Measurements from ENCODE around the gene MEI1.

DNA sequence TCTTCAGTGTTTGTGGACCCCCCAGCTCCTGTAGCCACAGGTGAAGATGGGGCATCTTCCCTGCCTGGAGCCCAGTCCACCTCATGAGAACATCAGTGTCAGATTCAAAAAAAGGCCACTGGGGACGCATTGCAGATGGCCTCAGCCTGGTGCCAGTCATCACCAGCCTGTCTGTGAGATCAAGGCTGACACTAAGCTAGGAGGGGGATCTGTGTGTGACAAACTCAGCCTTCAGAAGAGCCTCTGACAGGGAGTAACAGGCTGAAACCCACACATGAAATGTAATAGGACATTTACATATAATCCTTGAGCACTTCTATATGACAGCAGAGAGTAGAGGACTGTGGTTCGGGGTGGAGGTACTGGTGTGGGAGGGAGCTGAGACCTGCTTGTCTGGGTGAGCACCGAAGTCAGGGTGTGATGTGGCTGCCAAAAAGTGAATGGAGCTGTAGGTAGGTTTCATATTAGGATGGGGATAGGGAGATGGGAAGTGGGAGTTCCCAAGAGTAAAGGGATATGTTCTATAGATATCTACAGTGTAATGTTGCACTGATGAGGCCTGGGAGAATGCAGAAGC, 80.7 kb downstream of the MEI1 start:
- TF ChIP-seq, protein P1, sequence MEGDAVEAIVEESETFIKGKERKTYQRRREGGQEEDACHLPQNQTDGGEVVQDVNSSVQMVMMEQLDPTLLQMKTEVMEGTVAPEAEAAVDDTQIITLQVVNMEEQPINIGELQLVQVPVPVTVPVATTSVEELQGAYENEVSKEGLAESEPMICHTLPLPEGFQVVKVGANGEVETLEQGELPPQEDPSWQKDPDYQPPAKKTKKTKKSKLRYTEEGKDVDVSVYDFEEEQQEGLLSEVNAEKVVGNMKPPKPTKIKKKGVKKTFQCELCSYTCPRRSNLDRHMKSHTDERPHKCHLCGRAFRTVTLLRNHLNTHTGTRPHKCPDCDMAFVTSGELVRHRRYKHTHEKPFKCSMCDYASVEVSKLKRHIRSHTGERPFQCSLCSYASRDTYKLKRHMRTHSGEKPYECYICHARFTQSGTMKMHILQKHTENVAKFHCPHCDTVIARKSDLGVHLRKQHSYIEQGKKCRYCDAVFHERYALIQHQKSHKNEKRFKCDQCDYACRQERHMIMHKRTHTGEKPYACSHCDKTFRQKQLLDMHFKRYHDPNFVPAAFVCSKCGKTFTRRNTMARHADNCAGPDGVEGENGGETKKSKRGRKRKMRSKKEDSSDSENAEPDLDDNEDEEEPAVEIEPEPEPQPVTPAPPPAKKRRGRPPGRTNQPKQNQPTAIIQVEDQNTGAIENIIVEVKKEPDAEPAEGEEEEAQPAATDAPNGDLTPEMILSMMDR (conservative IDR thresholded peaks at IDR 0.05) = no peak
- TF ChIP-seq ZFX (IDR thresholded peaks at IDR 0.05) = no peak

Measured in C4-2B (cell line).